OCI-LY7 (cell line): Measurements from ENCODE around the gene EMX2. TPM values are rescaled to one million over a fixed set of nuclear protein-coding genes. Genes with fewer than 3 reads are reported as not detected.

Experiments used
- BruUV-seq: library from RNA; stranded (reverse); fragments of 400-500 nt; replicated peaks from 2 replicates; lab custom pipeline; 2021; lab: Mats Ljungman, UMichigan
- CTCF ChIA-PET: fragments of 300-600 bp; sonication (Branson Sonifier 250); formaldehyde crosslinking; loops from one replicate; lab custom pipeline; 2022; ENCODE audit warnings: antibody characterized with exemption; ENCODE audit not compliant: unreplicated experiment; lab: Charles Lee
- POLR2A ChIA-PET: fragments of 300-600 bp; sonication (Branson Sonifier 250); formaldehyde crosslinking; loops from one replicate; lab custom pipeline; 2022; ENCODE audit warnings: antibody characterized with exemption; lab: Charles Lee
- DNase-seq: peaks from one replicate; pipeline ENCODE4 v3.0.0-alpha.2; 2015; ENCODE audit warnings: low spot score
- H2AFZ ChIP-seq: fragments of 200-600 bp; sonication (generic), shearing (Covaris generic); 2 replicates; pipeline ENCODE4 v1.6.1; 2014; ENCODE audit warnings: mild to moderate bottlenecking, antibody characterized with exemption, low read length, moderate library complexity
- H3K27ac ChIP-seq: fragments of 200-600 bp; sonication (generic); 2 replicates; pipeline ENCODE4 v1.5.1; 2014; ENCODE audit warnings: mixed run types, low read depth, mild to moderate bottlenecking, moderate library complexity, low read length, inconsistent platforms; ENCODE audit not compliant: poor library complexity, severe bottlenecking
- H3K36me3 ChIP-seq: fragments of 200-600 bp; sonication (generic); 2 replicates; pipeline ENCODE4 v1.6.1; 2014; ENCODE audit warnings: mild to moderate bottlenecking, antibody characterized with exemption, low read length, moderate library complexity, mixed read lengths; ENCODE audit not compliant: insufficient read depth
- H3K4me1 ChIP-seq: fragments of 200-600 bp; sonication (generic); 2 replicates; pipeline ENCODE4 v1.5.1; 2014; ENCODE audit warnings: mild to moderate bottlenecking, low read length; ENCODE audit not compliant: insufficient read depth, poor library complexity, severe bottlenecking
- H3K4me2 ChIP-seq: fragments of 200-600 bp; sonication (generic); 2 replicates; pipeline ENCODE4 v1.6.1; 2014; ENCODE audit warnings: mild to moderate bottlenecking, low read length
- H3K4me3 ChIP-seq: fragments of 200-600 bp; sonication (generic); 2 replicates; pipeline ENCODE4 v1.5.1; 2014; ENCODE audit warnings: mild to moderate bottlenecking, low read depth, low read length; ENCODE audit not compliant: poor library complexity, severe bottlenecking
- H3K79me2 ChIP-seq: fragments of 200-600 bp; sonication (generic); 2 replicates; pipeline ENCODE4 v1.6.1; 2016; ENCODE audit warnings: low read depth, mild to moderate bottlenecking, low read length, moderate library complexity, mixed read lengths; ENCODE audit not compliant: insufficient read depth
- H3K9me2 ChIP-seq: fragments of 200-600 bp; sonication (generic); 2 replicates; pipeline ENCODE4 v1.6.1; 2016; ENCODE audit warnings: mild to moderate bottlenecking, low read length, mixed read lengths; ENCODE audit not compliant: insufficient read depth
- H3K9me3 ChIP-seq: fragments of 200-600 bp; sonication (generic); 2 replicates; pipeline ENCODE4 v1.6.1; 2014; ENCODE audit warnings: mild to moderate bottlenecking, mixed run types, low read length, mixed read lengths
- H4K20me1 ChIP-seq: fragments of 200-600 bp; sonication (generic); 2 replicates; pipeline ENCODE4 v1.6.1; 2014; ENCODE audit warnings: mild to moderate bottlenecking, antibody characterized with exemption, low read length, moderate library complexity, mixed read lengths; ENCODE audit not compliant: insufficient read depth
- CTCF ChIP-seq: fragments of 200-600 bp; sonication (generic); conservative IDR thresholded peaks from 2 replicates; pipeline ENCODE4 v1.5.1; 2014; ENCODE audit warnings: mild to moderate bottlenecking, antibody characterized with exemption, low read length, moderate library complexity, mixed read lengths
- EZH2phosphoT487 ChIP-seq: fragments of 200-600 bp; sonication (generic); IDR thresholded peaks from 2 replicates; pipeline ENCODE4 v1.6.1; 2018; ENCODE audit warnings: low read depth, borderline replicate concordance, mild to moderate bottlenecking, mixed run types, antibody characterized with exemption, low read length, moderate library complexity, mixed read lengths
- intact Hi-C: fragments of 100-400 bp; cut with micrococcal nuclease; formaldehyde crosslinking; loops from one replicate; pipeline ENCODE4 v1.10.0; 2022; ENCODE audit not compliant: unreplicated experiment
- total RNA-seq, 2 experiments: library from RNA; depleted of rRNA in 1 of 2; stranded (reverse); fragments of >200 nt in 1 of 2; shearing (Covaris generic) in 1 of 2; gene quantifications; 2 replicates each; pipeline ENCODE4 v1.2.3, GENCODE V29; 2014 to 2022

EMX2 gene
- total RNA-seq, 2 experiments from 2014 or later, result not detected

- TF ChIP-seq CTCF (no peak), EZH2phosphoT487 (no peak)
- intact Hi-C loops, result no loop called here
- Histone ChIP-seq H3K4me3 (no peak overlapping the region), H3K4me1 (no peaks in the 10 kb centered on the region), H3K36me3 (no peaks in the 10 kb centered on the region), H3K79me2 (no peaks in the 10 kb centered on the region), H3K27ac (no peak overlapping the region), H3K9me2 (no peaks in the 10 kb centered on the region), H3K4me2 (no peak overlapping the region), H3K9me3 (no peaks in the 10 kb centered on the region), H4K20me1 (no peaks in the 10 kb centered on the region), H2AFZ (no peak overlapping the region)
- POLR2A ChIA-PET, result no interaction called here
- no TSS peak for BruUV-seq
- no peak for DNase-seq
- CTCF ChIA-PET, result no interaction called here
Measured at GRCh38 chr10:117555017-117555416, 12.5 kb downstream of the EMX2 start.

- H3K9me2 ChIP-seq, result no peaks in the 10 kb centered on the region
- no peak overlapping the region for H3K4me2 ChIP-seq
- no peaks in the 10 kb centered on the region for H3K36me3 ChIP-seq
- POLR2A ChIA-PET, result no interaction called here
- no peaks in the 10 kb centered on the region for H3K4me1 ChIP-seq
- H4K20me1 ChIP-seq, result no peaks in the 10 kb centered on the region
- no peak overlapping the region for H2AFZ ChIP-seq
- H3K4me3 ChIP-seq, result no peak overlapping the region
- no peaks in the 10 kb centered on the region for H3K79me2 ChIP-seq
- no peak for DNase-seq
- H3K9me3 ChIP-seq, result no peaks in the 10 kb centered on the region
- no TSS peak for BruUV-seq
- CTCF ChIA-PET, result no interaction called here
- no peak for TF ChIP-seq EZH2phosphoT487
- TF ChIP-seq CTCF, result no peak
- H3K27ac ChIP-seq, result no peak overlapping the region
- intact Hi-C loops, result no loop called here
Measured at GRCh38 chr10:117555863-117556262, 13.3 kb downstream of the EMX2 start.

GRCh38 chr10:117556356-117556755 lies 13.8 kb downstream of the EMX2 start:
- Histone ChIP-seq H2AFZ (no peak overlapping the region), H3K79me2 (no peaks in the 10 kb centered on the region), H4K20me1 (no peaks in the 10 kb centered on the region), H3K4me3 (no peak overlapping the region), H3K4me2 (no peak overlapping the region), H3K36me3 (no peaks in the 10 kb centered on the region), H3K27ac (no peak overlapping the region), H3K9me2 (no peaks in the 10 kb centered on the region), H3K9me3 (no peaks in the 10 kb centered on the region), H3K4me1 (no peaks in the 10 kb centered on the region)
- TF ChIP-seq CTCF (no peak), EZH2phosphoT487 (no peak)
- no TSS peak for BruUV-seq
- CTCF ChIA-PET, result no interaction called here
- POLR2A ChIA-PET, result no interaction called here
- no peak for DNase-seq
- intact Hi-C loops, result no loop called here
